HG03095 (cell line): ENCODE measurements around the gene PRTG.
"Not testable (repeated sequence)": the region's sequence is repeated elsewhere in the genome, so short reads cannot be mapped to it uniquely, and the experiment has no call there.

ENCODE experiments used
- ATAC-seq: cut with Tn5 transposase; IDR thresholded peaks from one replicate; pipeline ENCODE4 v1.9.1; 2021; ENCODE audit warnings: moderate library complexity; ENCODE audit not compliant: unreplicated experiment

Gene PRTG

GRCh38 chr15:55638764-55639163 is 104.2 kb downstream of the PRTG start:
- ATAC-seq = no peak

- ATAC-seq = no peak
These were observed 105.9 kb downstream of the PRTG start for GRCh38 chr15:55637086-55637485.

GRCh38 chr15:55633731-55634130 is 109.2 kb downstream of the PRTG start:
- no peak for ATAC-seq

DNA sequence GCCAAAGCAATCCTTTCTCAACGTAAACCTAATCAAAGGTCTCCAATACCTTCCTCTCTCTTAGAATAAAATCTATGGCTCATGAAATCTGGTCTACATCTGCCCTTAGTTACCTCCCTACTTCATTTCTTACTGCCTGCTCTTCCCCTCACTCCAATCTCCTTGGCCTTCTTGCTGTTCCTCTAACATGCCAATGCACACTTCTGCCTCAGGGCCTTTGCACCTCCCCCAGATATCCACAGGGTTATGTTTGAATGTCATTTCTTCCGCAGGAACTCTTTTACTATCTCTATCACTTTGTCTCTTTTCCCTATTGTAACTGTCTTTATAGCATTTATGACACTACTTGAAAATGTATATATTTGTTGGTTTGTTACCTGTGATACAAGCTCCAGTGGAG is 110.5 kb downstream of the PRTG start:
- ATAC-seq = no peak

DNA sequence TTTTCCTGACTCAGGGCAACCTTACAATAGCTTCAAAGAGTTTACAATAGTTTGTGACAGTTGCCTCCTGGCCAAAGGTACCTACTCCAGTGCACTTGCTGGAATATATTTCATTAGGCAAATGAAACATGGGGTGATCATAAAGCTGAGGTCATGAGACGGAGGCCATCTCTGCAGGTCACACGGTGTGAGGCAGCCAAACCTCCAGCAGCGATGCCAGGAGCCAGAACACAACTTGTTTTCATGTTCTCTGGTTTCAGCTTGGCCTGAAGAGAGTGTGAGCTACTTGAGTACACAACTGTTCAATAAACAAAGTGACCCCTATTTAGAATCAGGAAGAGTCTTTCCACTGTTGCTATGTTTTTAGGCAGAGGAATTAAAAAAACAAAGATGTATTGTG is 112.1 kb downstream of the PRTG start:
- no peak for ATAC-seq

DNA sequence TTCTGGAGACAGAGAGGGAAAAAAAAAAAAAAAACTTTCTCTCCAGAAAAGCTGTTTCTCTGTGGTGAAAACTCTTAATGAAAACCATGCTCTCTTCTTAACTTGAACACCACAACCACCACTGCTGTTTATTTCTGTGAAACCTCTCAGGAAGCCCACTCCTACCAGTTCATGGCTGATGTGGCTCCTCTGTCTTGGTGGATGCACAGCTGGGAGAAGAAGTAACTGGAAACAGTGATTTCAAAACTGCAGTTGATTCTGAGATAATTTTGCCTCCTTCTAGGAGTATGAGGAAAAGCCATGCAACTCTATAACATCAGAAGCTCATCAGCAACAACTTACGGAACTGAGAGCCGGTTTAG is 114.6 kb downstream of the PRTG start:
- ATAC-seq = no peak

DNA sequence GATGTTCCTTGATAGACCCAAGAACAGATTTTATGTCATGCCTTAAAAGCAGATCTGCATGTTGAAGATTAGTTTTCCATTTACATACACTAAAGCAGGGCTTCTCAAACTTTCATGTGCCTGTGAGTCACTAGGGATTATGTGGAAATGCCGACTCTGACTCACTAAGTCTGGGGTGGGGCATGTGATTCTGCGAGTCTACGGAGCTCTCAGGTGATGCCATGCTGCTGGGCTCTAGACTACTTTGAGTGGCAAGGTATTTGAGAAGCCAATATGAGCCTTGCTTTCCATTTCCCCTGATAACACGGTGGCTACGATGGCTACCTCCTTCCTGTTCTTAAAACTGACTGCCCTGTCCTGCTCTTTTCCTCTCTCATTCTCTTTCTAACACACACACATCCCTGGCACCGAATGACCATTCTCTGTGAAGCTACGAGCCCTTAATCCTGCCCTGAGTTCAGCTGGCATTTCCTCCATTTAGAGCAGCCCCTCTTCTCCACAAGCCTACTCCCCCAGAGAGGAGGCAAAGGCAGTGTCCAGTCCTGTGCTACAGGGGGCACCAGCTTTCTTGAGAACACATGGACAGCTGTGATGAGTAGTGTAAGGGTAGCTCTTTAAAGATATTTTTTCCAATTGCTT is 115.1 kb downstream of the PRTG start:
- no peak for ATAC-seq

- ATAC-seq = no peak
These were observed 123.2 kb downstream of the PRTG start for GRCh38 chr15:55619783-55620182.

DNA sequence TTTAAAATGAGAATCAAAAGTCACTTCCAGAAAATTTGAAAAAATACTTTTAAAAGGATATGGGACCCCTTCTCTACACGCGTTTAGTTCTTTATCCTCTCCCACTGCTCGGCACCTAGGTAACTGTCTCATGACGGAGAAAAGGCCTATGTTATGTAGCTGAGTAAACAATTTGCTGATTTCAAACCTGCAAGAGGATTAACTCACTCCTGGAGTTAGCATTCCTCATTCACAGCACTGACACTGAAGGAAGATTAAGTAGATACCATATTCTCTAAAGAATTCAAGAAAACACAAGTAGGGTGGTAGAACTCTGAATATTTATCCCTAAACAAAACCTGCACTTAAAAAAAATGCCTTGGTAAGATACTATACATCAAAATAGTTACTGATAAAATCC is 124.6 kb downstream of the PRTG start:
- ATAC-seq = no peak

GRCh38 chr15:55615445-55615844 is 127.5 kb downstream of the PRTG start:
- no peak for ATAC-seq

DNA sequence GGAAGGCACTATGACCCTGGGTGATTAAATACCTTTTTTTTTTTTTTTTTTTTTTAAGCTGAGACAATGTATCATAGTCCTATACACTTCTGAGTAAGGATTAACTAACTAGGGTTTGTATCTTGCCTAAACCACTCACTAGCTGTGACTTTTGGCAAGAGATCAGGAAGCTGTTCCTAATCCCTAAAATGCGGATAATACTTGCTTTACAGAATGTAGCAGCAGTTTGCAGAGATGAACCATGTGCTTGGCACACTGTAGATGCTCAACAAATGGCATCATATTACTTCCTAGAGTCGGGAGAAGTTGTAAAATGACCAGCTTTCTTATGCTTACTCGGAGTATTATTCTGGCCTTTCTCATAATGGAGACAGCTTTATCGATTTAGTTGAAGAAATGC is 129.2 kb downstream of the PRTG start:
- ATAC-seq = no peak

DNA sequence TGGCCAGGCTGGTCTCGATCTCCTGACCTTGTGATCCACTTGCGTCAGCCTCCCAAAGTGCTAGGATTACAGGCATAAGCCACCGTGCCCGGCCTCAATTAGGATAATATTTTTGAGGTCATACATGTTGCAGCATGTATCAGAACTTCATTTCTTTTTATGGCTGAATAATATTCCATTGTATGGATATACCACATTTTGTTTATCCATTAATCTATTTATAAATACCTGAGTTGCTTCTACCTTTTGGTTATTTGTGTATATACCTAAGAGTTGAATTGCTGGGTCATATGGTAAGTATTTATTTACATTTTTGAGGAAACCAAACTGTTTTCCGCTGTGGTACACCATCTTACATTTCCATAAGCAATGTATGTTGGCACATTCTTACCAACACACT is 136.7 kb downstream of the PRTG start:
- ATAC-seq = no peak

DNA sequence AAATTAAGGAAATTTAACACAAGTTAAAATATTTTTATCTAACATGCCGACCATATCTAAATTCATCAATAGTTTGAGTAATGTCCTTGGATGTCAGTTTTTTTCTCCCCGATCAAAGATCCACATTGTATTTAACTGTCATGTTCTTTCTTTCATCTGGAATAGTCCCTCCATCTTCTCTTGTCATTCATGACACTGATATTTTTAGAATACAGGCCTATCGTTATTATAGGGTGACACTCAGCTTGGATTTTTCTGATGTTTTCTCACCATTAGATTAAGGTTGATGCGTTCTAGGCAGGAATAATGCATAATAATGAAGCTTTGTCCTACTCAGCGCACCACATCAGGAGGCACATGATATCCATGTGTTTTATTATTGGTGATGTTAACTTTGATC is 141.6 kb downstream of the PRTG start:
- no peak for ATAC-seq

DNA sequence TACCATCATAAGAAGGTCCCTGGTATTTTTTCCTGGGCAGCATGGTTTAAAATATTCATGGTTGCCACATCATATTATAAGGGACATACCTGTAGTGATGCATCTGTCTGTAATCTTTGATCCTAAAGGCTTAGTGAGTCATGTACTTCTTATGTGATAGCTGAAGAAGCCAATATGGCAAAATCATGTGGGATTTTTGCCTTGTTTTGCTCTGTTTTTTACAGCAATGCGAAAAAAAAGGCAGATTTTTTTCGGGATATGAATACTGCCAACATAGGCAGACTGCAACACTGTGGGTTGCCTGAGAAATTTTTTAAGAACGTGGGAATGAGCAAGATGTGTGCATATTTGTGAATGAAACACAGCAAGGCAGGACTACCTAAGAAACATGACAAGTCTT is 143.5 kb downstream of the PRTG start:
- no peak for ATAC-seq

DNA sequence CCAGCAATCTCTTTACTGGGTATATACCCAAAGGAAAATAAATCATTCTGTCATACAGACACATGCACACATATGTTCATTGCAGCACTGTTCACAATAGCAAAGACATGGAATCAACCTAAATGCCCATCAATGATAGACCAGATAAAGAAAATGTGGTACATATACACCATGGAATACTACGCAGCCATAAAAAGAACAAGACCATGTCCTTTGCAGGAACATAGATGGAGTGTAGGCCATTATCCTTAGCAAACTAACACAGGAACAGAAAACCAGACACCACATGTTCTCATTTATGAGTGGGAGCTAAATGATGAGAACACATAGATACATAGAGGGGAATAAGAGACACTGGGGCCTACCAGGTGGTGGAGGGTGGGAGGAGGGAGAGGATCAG is 149.9 kb downstream of the PRTG start:
- ATAC-seq = not testable (repeated sequence)

DNA sequence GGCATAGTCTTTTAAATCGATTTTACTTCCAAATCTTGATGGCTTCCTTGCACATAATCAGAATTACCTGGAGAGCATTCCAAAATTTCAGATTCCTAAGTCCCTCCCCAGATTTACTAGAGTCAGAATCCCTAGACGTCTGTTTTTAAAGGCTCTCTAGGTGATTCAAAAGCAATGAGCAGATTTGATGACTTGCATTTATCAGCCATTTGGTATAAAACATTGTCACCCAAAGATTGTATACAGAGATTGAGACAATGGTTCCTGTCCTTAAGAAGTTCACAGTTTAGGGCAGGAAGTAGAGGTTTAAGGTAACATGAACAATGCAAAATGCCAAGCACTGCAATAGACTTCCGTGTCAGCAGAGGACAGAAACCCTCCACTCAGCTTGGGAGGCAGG is 152.2 kb downstream of the PRTG start:
- ATAC-seq = no peak

DNA sequence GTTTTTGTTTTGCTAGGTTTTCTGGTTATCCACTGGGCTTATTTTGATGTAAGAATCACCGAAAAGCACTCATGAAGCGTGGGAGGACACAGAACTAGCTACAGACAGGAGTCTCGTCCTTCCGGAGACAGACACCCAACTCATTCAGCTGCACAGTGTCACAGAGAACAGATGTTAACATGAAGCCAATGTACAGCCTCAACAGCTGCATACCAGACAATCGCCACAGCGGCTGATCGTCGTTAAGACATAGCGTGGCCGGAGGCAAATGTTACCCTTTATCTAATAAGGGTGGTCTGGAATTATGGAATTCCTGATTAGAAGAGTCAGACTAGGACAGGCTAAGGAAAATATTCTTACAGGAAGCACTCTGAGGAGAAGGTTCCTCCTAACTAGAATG is 153.7 kb downstream of the PRTG start:
- no peak for ATAC-seq

DNA sequence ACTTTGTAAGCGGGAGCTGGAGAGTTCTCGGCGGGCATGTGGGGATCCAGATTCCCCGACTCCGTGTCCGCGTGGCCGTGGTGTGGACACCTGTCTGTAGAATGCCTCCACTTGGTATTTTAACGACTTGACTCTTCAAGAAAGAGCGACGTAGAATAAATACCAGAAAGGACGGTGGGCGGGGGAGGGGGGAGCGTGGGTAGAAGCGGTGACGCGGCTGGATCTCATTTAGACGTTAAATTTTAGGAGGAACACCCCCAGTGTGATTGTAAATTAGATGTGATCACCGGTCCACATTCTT is 154.2 kb downstream of the PRTG start:
- no peak for ATAC-seq

GRCh38 chr15:55588070-55588814 is 154.7 kb downstream of the PRTG start, which contains the start of gene PYGO1:
Gene PYGO1 (minus strand): TSS chr15:55588345. CDS start chr15:55587883, 462 bp downstream.
- ATAC-seq = no peak

- no peak for ATAC-seq
These were observed 155.5 kb downstream of the PRTG start for GRCh38 chr15:55587321-55588069.

- ATAC-seq = no peak
These were observed 156.1 kb downstream of the PRTG start for GRCh38 chr15:55586808-55587207.

DNA sequence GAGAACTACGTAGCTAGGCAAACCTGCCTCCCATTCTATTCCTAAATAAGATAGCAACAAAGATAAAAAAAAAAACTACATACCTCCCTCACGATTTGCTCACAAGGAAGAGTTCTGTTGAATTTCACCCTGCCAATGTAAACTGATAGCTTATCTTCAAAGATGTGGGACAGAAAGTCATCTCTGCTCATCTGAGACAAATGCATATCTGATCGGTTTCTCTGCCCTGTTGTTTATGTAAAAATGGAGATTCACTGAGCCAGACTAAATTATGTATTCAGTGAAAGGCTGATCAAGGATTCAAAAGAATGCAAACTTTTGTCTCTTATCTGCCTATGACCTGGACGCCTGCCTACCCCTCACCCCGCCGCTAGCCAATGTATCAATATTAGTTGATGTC is 166.0 kb downstream of the PRTG start:
- no peak for ATAC-seq
